Tibial nerve (tissue), 4 donors: Measurements from ENCODE around the gene PSMD9. TPM values are rescaled to one million over a fixed set of nuclear protein-coding genes. Genes with fewer than 3 reads are reported as not detected.

Experiments used
- DNase-seq, 2 donors: peaks; one replicate each; pipeline ENCODE4 v3.0.0-alpha.2; 2019; ENCODE audit warnings: low spot score in 2 of 2
- H3K27ac ChIP-seq, 4 donors: fragments of 200-600 bp; sonication (generic) in 3 of 4; one replicate each; pipeline ENCODE4 v1.5.1; 2017 to 2019; ENCODE audit warnings: mild to moderate bottlenecking in 1 of 4
- H3K27me3 ChIP-seq, 2 donors: fragments of 200-600 bp; sonication (generic) in 1 of 2; one replicate each; pipeline versions ENCODE4 v1.5.1 to v1.6.0; 2017 to 2019
- H3K36me3 ChIP-seq, 3 donors: fragments of 200-600 bp; sonication (generic); one replicate each; pipeline ENCODE4 v1.5.1; 2018 to 2019
- H3K4me1 ChIP-seq, 4 donors: fragments of 200-600 bp; sonication (generic) in 3 of 4; one replicate each; pipeline ENCODE4 v1.5.1; 2017 to 2019
- H3K4me3 ChIP-seq, 4 donors: fragments of 200-600 bp; sonication (generic) in 3 of 4; one replicate each; pipeline ENCODE4 v1.5.1; 2017 to 2019; ENCODE audit warnings: mild to moderate bottlenecking in 1 of 4, moderate library complexity in 1 of 4
- H3K9me3 ChIP-seq, 4 donors: fragments of 200-600 bp; sonication (generic) in 3 of 4; one replicate each; pipeline ENCODE4 v1.5.1; 2017 to 2019
- CTCF ChIP-seq, 5 experiments: fragments of 200-600 bp in 3 of 5; fragments of 450-650 bp in 2 of 5; sonication (generic) in 3 of 5; IDR thresholded peaks; one replicate each; pipeline ENCODE4 v1.5.1; 2016 to 2019; ENCODE audit warnings: antibody characterized with exemption in 5 of 5, mild to moderate bottlenecking in 3 of 5, moderate library complexity in 2 of 5
- EP300 ChIP-seq, 2 donors: sonication (generic); formaldehyde crosslinking; IDR thresholded peaks; one replicate each; pipeline ENCODE4 v1.6.1; 2017; ENCODE audit warnings: antibody characterized with exemption in 2 of 2, mild to moderate bottlenecking in 1 of 2
- POLR2A ChIP-seq, 2 donors: fragments of 450-650 bp; IDR thresholded peaks; one replicate each; pipeline ENCODE4 v1.6.1; 2017; ENCODE audit warnings: antibody characterized with exemption in 2 of 2, mild to moderate bottlenecking in 2 of 2, moderate library complexity in 2 of 2
- WGBS, 2 donors: methylation state at CpG; one replicate each; pipeline ENCODE4 v1.1.5; 2018; 5-methylcytosine and 5-hydroxymethylcytosine counted together
- total RNA-seq, 4 donors: library from RNA; depleted of rRNA; stranded (reverse); fragments of >200 nt; gene quantifications; one replicate each; pipeline ENCODE4 v1.1.0, GENCODE V29; 2016

Gene PSMD9
- total RNA-seq, 4 donors from 2014 or later: 22.4 to 47.7 (median 42.8) TPM

- Histone ChIP-seq H3K36me3 (peaks cover 0 to 32% (median 0%) of the 10 kb centered on the region in 3 donors), H3K4me3 (no peak overlapping the region), H3K9me3 (peaks cover 0 to 8% (median 0%) of the 10 kb centered on the region in 4 donors), H3K4me1 (no peaks in the 10 kb centered on the region), H3K27ac (no peak overlapping the region), H3K27me3 (no peaks in the 10 kb centered on the region)
- no peak for DNase-seq
- TF ChIP-seq CTCF (IDR thresholded peaks at IDR 0.05): no peak
- no peak for TF ChIP-seq POLR2A (IDR thresholded peaks at IDR 0.05)
- TF ChIP-seq EP300 (IDR thresholded peaks at IDR 0.05): no peak
- WGBS, 2 donors: 87% methylated on average over 4 of the region's 4 CpGs
These were observed 44.4 kb downstream of the PSMD9 start for GRCh38 chr12:121932914-121933521.

GRCh38 chr12:121933522-121934308 lies 45.1 kb downstream of the PSMD9 start:
- Histone ChIP-seq H3K4me1 (no peaks in the 10 kb centered on the region), H3K9me3 (peaks cover 0 to 8% (median 0%) of the 10 kb centered on the region in 4 donors), H3K36me3 (peaks cover 0 to 32% (median 0%) of the 10 kb centered on the region in 3 donors), H3K27me3 (no peaks in the 10 kb centered on the region), H3K4me3 (no peak overlapping the region), H3K27ac (no peak overlapping the region)
- no peak for DNase-seq
- WGBS, 2 donors: 85% methylated on average over 17 of the region's 17 CpGs
- TF ChIP-seq CTCF (IDR thresholded peaks at IDR 0.05): no peak
- no peak for TF ChIP-seq EP300 (IDR thresholded peaks at IDR 0.05)
- TF ChIP-seq POLR2A (IDR thresholded peaks at IDR 0.05): no peak

GRCh38 chr12:121934309-121934664 lies 45.7 kb downstream of the PSMD9 start:
- Histone ChIP-seq H3K27ac (no peak overlapping the region), H3K4me1 (no peaks in the 10 kb centered on the region), H3K9me3 (peaks cover 0 to 8% (median 0%) of the 10 kb centered on the region in 4 donors), H3K27me3 (no peaks in the 10 kb centered on the region), H3K4me3 (no peak overlapping the region), H3K36me3 (peaks cover 0 to 32% (median 0%) of the 10 kb centered on the region in 3 donors)
- DNase-seq: no peak
- TF ChIP-seq EP300 (IDR thresholded peaks at IDR 0.05): no peak
- TF ChIP-seq POLR2A (IDR thresholded peaks at IDR 0.05): no peak
- no peak for TF ChIP-seq CTCF (IDR thresholded peaks at IDR 0.05)
- WGBS, 2 donors: 94 to 97% methylated on average over 2 of the region's 2 CpGs

GRCh38 chr12:121937654-121938053 lies 49.1 kb downstream of the PSMD9 start:
- no peaks in the 10 kb centered on the region for H3K4me1 ChIP-seq
- peaks cover 0 to 8% (median 0%) of the 10 kb centered on the region in 4 donors for H3K9me3 ChIP-seq
- H3K4me3 ChIP-seq: no peak overlapping the region
- H3K36me3 ChIP-seq: peaks cover 0 to 36% (median 0%) of the 10 kb centered on the region in 3 donors
- TF ChIP-seq EP300 (IDR thresholded peaks at IDR 0.05): no peak
- no peak for TF ChIP-seq CTCF (IDR thresholded peaks at IDR 0.05)
- TF ChIP-seq POLR2A (IDR thresholded peaks at IDR 0.05): no peak
- 91 to 95% methylated on average over 7 of the region's 7 CpGs for WGBS, 2 donors
- no peak overlapping the region for H3K27ac ChIP-seq
- H3K27me3 ChIP-seq: no peaks in the 10 kb centered on the region
- DNase-seq: no peak

GRCh38 chr12:121939186-121939585 lies 50.6 kb downstream of the PSMD9 start:
- WGBS, 2 donors: 62 to 70% methylated on average over 7 of the region's 7 CpGs

More at GRCh38 chr12:121939186-121939585, 50.6 kb downstream of the PSMD9 start:
- Histone ChIP-seq H3K4me1 (no peaks in the 10 kb centered on the region), H3K27ac (no peak overlapping the region), H3K27me3 (no peaks in the 10 kb centered on the region), H3K4me3 (no peak overlapping the region), H3K36me3 (peaks cover 0 to 42% (median 0%) of the 10 kb centered on the region in 3 donors), H3K9me3 (peaks cover 0 to 8% (median 0%) of the 10 kb centered on the region in 4 donors)
- DNase-seq: no peak
- TF ChIP-seq EP300 (IDR thresholded peaks at IDR 0.05): no peak
